SK-N-SH (cell line): Measurements from ENCODE around the gene CDH3. TPM values are rescaled to one million over a fixed set of nuclear protein-coding genes. Genes with fewer than 3 reads are reported as not detected.

Experiments used
- CTCF ChIA-PET: fragments of 300-600, 350-600 bp; formaldehyde crosslinking; extraction: SDS; loops from one replicate; lab custom pipeline; 2021; lab: Yijun Ruan, JAX
- POLR2A ChIA-PET: fragments of 350-600 bp; sonication (Branson Sonifier 250); formaldehyde crosslinking; extraction: SDS; loops from one replicate; lab custom pipeline; 2020; ENCODE audit warnings: antibody characterized with exemption, inconsistent platforms; lab: Yijun Ruan, JAX
- DNase-seq: peaks from one replicate; pipeline ENCODE4 v3.0.0; 2012
- H2AFZ ChIP-seq: fragments of 200-600 bp; sonication (generic); 2 replicates; pipeline ENCODE4 v1.8.1; 2016; ENCODE audit warnings: antibody characterized with exemption, mild to moderate bottlenecking, low read depth
- H3F3A ChIP-seq: fragments of 200-600 bp; sonication (generic); replicated peaks from 2 replicates; pipeline ENCODE3; 2016; ENCODE audit warnings: antibody characterized with exemption, mild to moderate bottlenecking; ENCODE audit not compliant: insufficient read depth
- H3K27ac ChIP-seq, 2 experiments: fragments of 200-500 bp in 1 of 2; fragments of 200-600 bp in 1 of 2; sonication (Bioruptor generic) in 1 of 2; sonication (generic), shearing (Covaris generic) in 1 of 2; 2 replicates each; pipeline versions ENCODE4 v1.5.1 to v1.6.1; 2014 to 2016; ENCODE audit warnings: low read depth in 2 of 2, inconsistent platforms in 1 of 2, low read length in 1 of 2, mild to moderate bottlenecking in 1 of 2, mixed read lengths in 1 of 2
- H3K27me3 ChIP-seq: fragments of 200-600 bp; sonication (generic), shearing (Covaris generic); 2 replicates; pipeline ENCODE4 v1.6.1; 2016; ENCODE audit warnings: mixed run types; ENCODE audit not compliant: insufficient read depth
- H3K36me3 ChIP-seq, 2 experiments: fragments of 200-500 bp in 1 of 2; fragments of 200-600 bp in 1 of 2; sonication (Bioruptor generic) in 1 of 2; sonication (generic) in 1 of 2; replicated peaks in 1 of 2; 2 replicates each; pipeline versions ENCODE3 to v1.5.1; 2014 to 2016; ENCODE audit warnings: low read length in 1 of 2, mild to moderate bottlenecking in 1 of 2; ENCODE audit not compliant: insufficient read depth in 2 of 2, control insufficient read depth in 1 of 2
- H3K4me1 ChIP-seq, 2 experiments: fragments of 200-500 bp in 1 of 2; fragments of 200-600 bp in 1 of 2; sonication (Bioruptor generic) in 1 of 2; sonication (generic), shearing (Covaris generic) in 1 of 2; 2 replicates each; pipeline versions ENCODE4 v1.5.1 to v1.6.1; 2014 to 2016; ENCODE audit warnings: low read depth in 1 of 2, low read length in 1 of 2, mixed run types in 1 of 2; ENCODE audit not compliant: insufficient read depth in 2 of 2, control insufficient read depth in 1 of 2
- H3K4me2 ChIP-seq: fragments of 200-600 bp; sonication (generic), shearing (Covaris generic); 2 replicates; pipeline ENCODE4 v1.6.1; 2017; ENCODE audit warnings: mixed run types
- H3K4me3 ChIP-seq, 2 experiments: fragments of 200-500 bp in 1 of 2; fragments of 200-600 bp in 1 of 2; sonication (Bioruptor generic) in 1 of 2; sonication (generic), shearing (Covaris generic) in 1 of 2; 2 replicates each; pipeline versions ENCODE4 v1.5.1 to v1.8.1; 2014 to 2016; ENCODE audit warnings: low read depth in 2 of 2, inconsistent platforms in 1 of 2, low read length in 1 of 2, mild to moderate bottlenecking in 1 of 2, mixed read lengths in 1 of 2, moderate library complexity in 1 of 2
- H3K79me2 ChIP-seq: fragments of 200-600 bp; sonication (generic); 2 replicates; pipeline ENCODE4 v1.8.1; 2017; ENCODE audit warnings: mild to moderate bottlenecking; ENCODE audit not compliant: insufficient read depth
- H3K9ac ChIP-seq: fragments of 200-600 bp; sonication (generic); 2 replicates; pipeline ENCODE4 v1.6.1; 2017; ENCODE audit warnings: mixed run types
- H3K9me2 ChIP-seq: fragments of 200-600 bp; sonication (generic); 2 replicates; pipeline ENCODE4 v1.6.1; 2017; ENCODE audit warnings: mixed run types
- H3K9me3 ChIP-seq: fragments of 200-600 bp; sonication (generic); 2 replicates; pipeline ENCODE4 v1.6.1; 2017; ENCODE audit warnings: mixed run types, mild to moderate bottlenecking, moderate library complexity
- H4K20me1 ChIP-seq: fragments of 200-600 bp; sonication (generic); 2 replicates; pipeline ENCODE4 v1.6.1; 2017; ENCODE audit warnings: mild to moderate bottlenecking, mixed run types; ENCODE audit not compliant: insufficient read depth
- GATA2 ChIP-seq: sonication (generic); formaldehyde crosslinking; IDR thresholded peaks from 2 replicates; pipeline ENCODE4 v1.5.0; 2020; ENCODE audit warnings: mild to moderate bottlenecking, missing genetic modification reagents
- JUND ChIP-seq: IDR thresholded peaks from 2 replicates; pipeline ENCODE4 v1.4.0; 2012
- RAD21 ChIP-seq: IDR thresholded peaks from 2 replicates; pipeline ENCODE4 v1.6.1; 2012; ENCODE audit warnings: mild to moderate bottlenecking, low read length
- RCOR1 ChIP-seq: fragments of 150-350 bp; IDR thresholded peaks from 2 replicates; pipeline ENCODE4 v1.6.1; 2017; ENCODE audit warnings: antibody characterized with exemption, low read length
- RXRA ChIP-seq: IDR thresholded peaks from 2 replicates; pipeline ENCODE4 v1.4.0; 2012; ENCODE audit warnings: low read depth, mild to moderate bottlenecking, borderline replicate concordance
- SMC3 ChIP-seq: IDR thresholded peaks from 2 replicates; pipeline ENCODE4 v1.6.1; 2012; ENCODE audit warnings: low read depth, low read length, improper control_type of control experiment
- YY1 ChIP-seq: IDR thresholded peaks from 2 replicates; pipeline ENCODE4 v1.4.0; 2012; ENCODE audit warnings: low read depth, mild to moderate bottlenecking
- WGBS: methylation state at CpG from one replicate; pipeline ENCODE4 v1.1.6; 2017; ENCODE audit warnings: low lambda C conversion rate; 5-methylcytosine and 5-hydroxymethylcytosine counted together
- polyA plus RNA-seq, 3 experiments: library from polyadenylated mRNA; depleted of rRNA; stranded (reverse); fragments of >200 nt; gene quantifications; 2 replicates each; pipeline ENCODE4 v1.2.3, GENCODE V29; 2012
- TF ChIP-seq, protein P1 (sequence below): IDR thresholded peaks from 2 replicates; pipeline ENCODE4 v1.4.0; 2012; ENCODE audit warnings: low read depth
- TF ChIP-seq, protein P2 (sequence below): fragments of 150-350 bp; IDR thresholded peaks from 2 replicates; pipeline ENCODE4 v1.6.1; 2016; ENCODE audit warnings: mild to moderate bottlenecking, low read depth, low read length
- TF ChIP-seq, protein P3 (sequence below): IDR thresholded peaks from 2 replicates; pipeline ENCODE4 v1.4.0; 2012; ENCODE audit warnings: low read depth, borderline replicate concordance
- TF ChIP-seq, protein P4 (sequence below): fragments of 150-350 bp; IDR thresholded peaks from 2 replicates; pipeline ENCODE4 v1.6.1; 2017; ENCODE audit warnings: antibody characterized with exemption, low read length, low read depth, borderline replicate concordance
- TF ChIP-seq, protein P5 (sequence below): fragments of 200-600 bp; sonication (generic); IDR thresholded peaks from 2 replicates; pipeline ENCODE4 v1.6.1; 2017; ENCODE audit warnings: antibody characterized with exemption, mild to moderate bottlenecking, moderate library complexity
- TF ChIP-seq, protein P6 (sequence below): IDR thresholded peaks from 2 replicates; pipeline ENCODE4 v1.6.1; 2012; ENCODE audit warnings: mild to moderate bottlenecking, low read depth, low read length, moderate library complexity

CDH3 gene
- polyA plus RNA-seq, 1 of the 3 experiments (the other 2 are of a cell fraction), result not detected

DNA sequence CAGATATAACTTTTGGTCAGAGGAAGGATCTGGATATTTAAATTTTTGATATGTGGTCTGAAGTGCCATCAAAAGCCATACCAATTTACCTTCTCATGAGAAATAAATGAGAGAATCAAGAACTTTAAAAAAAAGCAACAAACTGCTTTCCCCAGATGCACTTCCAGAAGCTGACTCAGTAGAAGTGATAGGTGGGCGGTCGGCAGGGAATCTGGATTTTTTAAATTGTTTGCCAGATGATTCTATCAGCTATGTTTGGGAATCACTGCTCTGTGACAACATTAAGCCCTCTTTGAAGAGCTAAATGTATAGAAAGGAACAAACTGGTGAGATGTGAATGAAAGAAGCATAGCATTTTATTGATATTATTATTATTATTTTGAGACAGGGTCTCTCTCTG, 19.2 kb downstream of the CDH3 start:
- WGBS, result 88% methylated on average over 2 of the region's 2 CpGs
- TF ChIP-seq, protein P1, sequence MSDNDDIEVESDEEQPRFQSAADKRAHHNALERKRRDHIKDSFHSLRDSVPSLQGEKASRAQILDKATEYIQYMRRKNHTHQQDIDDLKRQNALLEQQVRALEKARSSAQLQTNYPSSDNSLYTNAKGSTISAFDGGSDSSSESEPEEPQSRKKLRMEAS, result no peak
- TF ChIP-seq, protein P2, sequence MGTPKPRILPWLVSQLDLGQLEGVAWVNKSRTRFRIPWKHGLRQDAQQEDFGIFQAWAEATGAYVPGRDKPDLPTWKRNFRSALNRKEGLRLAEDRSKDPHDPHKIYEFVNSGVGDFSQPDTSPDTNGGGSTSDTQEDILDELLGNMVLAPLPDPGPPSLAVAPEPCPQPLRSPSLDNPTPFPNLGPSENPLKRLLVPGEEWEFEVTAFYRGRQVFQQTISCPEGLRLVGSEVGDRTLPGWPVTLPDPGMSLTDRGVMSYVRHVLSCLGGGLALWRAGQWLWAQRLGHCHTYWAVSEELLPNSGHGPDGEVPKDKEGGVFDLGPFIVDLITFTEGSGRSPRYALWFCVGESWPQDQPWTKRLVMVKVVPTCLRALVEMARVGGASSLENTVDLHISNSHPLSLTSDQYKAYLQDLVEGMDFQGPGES, result no peak
- TF ChIP-seq, protein P3, sequence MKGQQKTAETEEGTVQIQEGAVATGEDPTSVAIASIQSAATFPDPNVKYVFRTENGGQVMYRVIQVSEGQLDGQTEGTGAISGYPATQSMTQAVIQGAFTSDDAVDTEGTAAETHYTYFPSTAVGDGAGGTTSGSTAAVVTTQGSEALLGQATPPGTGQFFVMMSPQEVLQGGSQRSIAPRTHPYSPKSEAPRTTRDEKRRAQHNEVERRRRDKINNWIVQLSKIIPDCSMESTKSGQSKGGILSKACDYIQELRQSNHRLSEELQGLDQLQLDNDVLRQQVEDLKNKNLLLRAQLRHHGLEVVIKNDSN, result no peak
- TF ChIP-seq JUND, result no peak
- TF ChIP-seq, protein P4, sequence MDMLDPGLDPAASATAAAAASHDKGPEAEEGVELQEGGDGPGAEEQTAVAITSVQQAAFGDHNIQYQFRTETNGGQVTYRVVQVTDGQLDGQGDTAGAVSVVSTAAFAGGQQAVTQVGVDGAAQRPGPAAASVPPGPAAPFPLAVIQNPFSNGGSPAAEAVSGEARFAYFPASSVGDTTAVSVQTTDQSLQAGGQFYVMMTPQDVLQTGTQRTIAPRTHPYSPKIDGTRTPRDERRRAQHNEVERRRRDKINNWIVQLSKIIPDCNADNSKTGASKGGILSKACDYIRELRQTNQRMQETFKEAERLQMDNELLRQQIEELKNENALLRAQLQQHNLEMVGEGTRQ, result no peak
- H2AFZ ChIP-seq, result no peak overlapping the region
- H3K9me2 ChIP-seq, result no peaks in the 10 kb centered on the region
- no peaks in the 10 kb centered on the region for H3K9me3 ChIP-seq
- H3K27me3 ChIP-seq, result no peaks in the 10 kb centered on the region
- H4K20me1 ChIP-seq, result no peaks in the 10 kb centered on the region
- DNase-seq, result no peak
- no peak overlapping the region for H3K4me3 ChIP-seq
- no peaks in the 10 kb centered on the region for H3K79me2 ChIP-seq
- H3K27ac ChIP-seq, result no peak overlapping the region
- H3K4me1 ChIP-seq, result no peaks in the 10 kb centered on the region
- no peaks in the 10 kb centered on the region for H3F3A ChIP-seq
- POLR2A ChIA-PET, result interaction anchor here (0.9 kb wide), 1 partner anchor 65 kb away, joined by 3 read pairs; no protein-coding TSS in a partner anchor
- CTCF ChIA-PET, result interaction anchor here (1.5 to 1.8 kb wide), 2 partner anchors 13 to 136 kb away, joined by 4 to 5 read pairs; no protein-coding TSS in a partner anchor
- H3K9ac ChIP-seq, result no peak overlapping the region
- no peak overlapping the region for H3K4me2 ChIP-seq
- no peaks in the 10 kb centered on the region for H3K36me3 ChIP-seq

DNA sequence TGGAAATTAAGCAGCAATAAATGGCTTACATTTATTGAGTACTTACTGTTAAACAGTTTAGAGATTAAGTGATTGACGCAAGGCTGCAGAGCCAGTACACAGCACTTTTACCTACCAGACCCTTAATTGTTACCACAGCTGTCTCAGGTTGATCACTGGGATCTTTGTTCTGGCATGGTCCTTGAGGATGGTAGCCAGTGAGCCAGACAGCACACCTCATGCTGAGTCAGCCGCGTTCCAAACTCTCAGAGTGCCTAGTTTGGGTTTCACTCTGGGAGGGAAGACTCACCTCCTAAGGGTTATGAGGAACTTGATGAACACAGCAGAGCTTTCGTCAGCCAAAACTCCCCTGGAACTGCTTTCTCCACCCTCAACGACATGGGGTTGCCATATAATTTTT, 20.4 kb downstream of the CDH3 start:
- no peaks in the 10 kb centered on the region for H3K9me3 ChIP-seq
- no peak overlapping the region for H2AFZ ChIP-seq
- WGBS, result 74% methylated on average over 5 of the region's 5 CpGs
- DNase-seq, result no peak
- CTCF ChIA-PET, result no interaction called here
- no peaks in the 10 kb centered on the region for H3F3A ChIP-seq
- H3K27me3 ChIP-seq, result no peaks in the 10 kb centered on the region
- POLR2A ChIA-PET, result no interaction called here
- H4K20me1 ChIP-seq, result no peaks in the 10 kb centered on the region
- no peak overlapping the region for H3K4me2 ChIP-seq
- H3K36me3 ChIP-seq, result no peaks in the 10 kb centered on the region
- no peak overlapping the region for H3K9ac ChIP-seq
- no peak overlapping the region for H3K4me3 ChIP-seq
- H3K9me2 ChIP-seq, result no peaks in the 10 kb centered on the region
- no peaks in the 10 kb centered on the region for H3K79me2 ChIP-seq
- H3K27ac ChIP-seq, result no peak overlapping the region
- H3K4me1 ChIP-seq, result no peaks in the 10 kb centered on the region
- TF ChIP-seq, protein P5, sequence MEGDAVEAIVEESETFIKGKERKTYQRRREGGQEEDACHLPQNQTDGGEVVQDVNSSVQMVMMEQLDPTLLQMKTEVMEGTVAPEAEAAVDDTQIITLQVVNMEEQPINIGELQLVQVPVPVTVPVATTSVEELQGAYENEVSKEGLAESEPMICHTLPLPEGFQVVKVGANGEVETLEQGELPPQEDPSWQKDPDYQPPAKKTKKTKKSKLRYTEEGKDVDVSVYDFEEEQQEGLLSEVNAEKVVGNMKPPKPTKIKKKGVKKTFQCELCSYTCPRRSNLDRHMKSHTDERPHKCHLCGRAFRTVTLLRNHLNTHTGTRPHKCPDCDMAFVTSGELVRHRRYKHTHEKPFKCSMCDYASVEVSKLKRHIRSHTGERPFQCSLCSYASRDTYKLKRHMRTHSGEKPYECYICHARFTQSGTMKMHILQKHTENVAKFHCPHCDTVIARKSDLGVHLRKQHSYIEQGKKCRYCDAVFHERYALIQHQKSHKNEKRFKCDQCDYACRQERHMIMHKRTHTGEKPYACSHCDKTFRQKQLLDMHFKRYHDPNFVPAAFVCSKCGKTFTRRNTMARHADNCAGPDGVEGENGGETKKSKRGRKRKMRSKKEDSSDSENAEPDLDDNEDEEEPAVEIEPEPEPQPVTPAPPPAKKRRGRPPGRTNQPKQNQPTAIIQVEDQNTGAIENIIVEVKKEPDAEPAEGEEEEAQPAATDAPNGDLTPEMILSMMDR, result no peak
- TF ChIP-seq GATA2 (CRISPR knock-in tag) (no peak), YY1 (no peak), SMC3 (no peak), RCOR1 (no peak), RXRA (no peak), RAD21 (no peak)
- TF ChIP-seq, protein P6, sequence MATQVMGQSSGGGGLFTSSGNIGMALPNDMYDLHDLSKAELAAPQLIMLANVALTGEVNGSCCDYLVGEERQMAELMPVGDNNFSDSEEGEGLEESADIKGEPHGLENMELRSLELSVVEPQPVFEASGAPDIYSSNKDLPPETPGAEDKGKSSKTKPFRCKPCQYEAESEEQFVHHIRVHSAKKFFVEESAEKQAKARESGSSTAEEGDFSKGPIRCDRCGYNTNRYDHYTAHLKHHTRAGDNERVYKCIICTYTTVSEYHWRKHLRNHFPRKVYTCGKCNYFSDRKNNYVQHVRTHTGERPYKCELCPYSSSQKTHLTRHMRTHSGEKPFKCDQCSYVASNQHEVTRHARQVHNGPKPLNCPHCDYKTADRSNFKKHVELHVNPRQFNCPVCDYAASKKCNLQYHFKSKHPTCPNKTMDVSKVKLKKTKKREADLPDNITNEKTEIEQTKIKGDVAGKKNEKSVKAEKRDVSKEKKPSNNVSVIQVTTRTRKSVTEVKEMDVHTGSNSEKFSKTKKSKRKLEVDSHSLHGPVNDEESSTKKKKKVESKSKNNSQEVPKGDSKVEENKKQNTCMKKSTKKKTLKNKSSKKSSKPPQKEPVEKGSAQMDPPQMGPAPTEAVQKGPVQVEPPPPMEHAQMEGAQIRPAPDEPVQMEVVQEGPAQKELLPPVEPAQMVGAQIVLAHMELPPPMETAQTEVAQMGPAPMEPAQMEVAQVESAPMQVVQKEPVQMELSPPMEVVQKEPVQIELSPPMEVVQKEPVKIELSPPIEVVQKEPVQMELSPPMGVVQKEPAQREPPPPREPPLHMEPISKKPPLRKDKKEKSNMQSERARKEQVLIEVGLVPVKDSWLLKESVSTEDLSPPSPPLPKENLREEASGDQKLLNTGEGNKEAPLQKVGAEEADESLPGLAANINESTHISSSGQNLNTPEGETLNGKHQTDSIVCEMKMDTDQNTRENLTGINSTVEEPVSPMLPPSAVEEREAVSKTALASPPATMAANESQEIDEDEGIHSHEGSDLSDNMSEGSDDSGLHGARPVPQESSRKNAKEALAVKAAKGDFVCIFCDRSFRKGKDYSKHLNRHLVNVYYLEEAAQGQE, result no peak
- TF ChIP-seq, protein P4, result no peak
